Stimulated activated CD4-positive, alpha-beta T cell treated with anti-CD3 and anti-CD28 coated beads, TNF-alpha, amount 100 ng/mL, for 1 hour (primary cell): ENCODE results near the gene DNER.
"Not testable (repeated sequence)": the region's sequence is repeated elsewhere in the genome, so short reads cannot be mapped to it uniquely, and the experiment has no call there.

Experiments used
- DNase-seq, 3 donors: peaks; one replicate each; pipeline ENCODE4 v3.0.0-alpha.2; 2020; ENCODE audit warnings: low read depth in 3 of 3, low spot score in 1 of 3

Gene DNER

GRCh38 chr2:229408356-229408755, 306.0 kb downstream of the DNER start:
- DNase-seq, result no peak

GRCh38 chr2:229407170-229407569, 307.2 kb downstream of the DNER start:
- DNase-seq, result no peak

GRCh38 chr2:229405796-229406195, 308.6 kb downstream of the DNER start:
- DNase-seq, result no peak

GRCh38 chr2:229403296-229403695, 311.1 kb downstream of the DNER start:
- no peak for DNase-seq

- DNase-seq, result no peak
These were observed 313.0 kb downstream of the DNER start for GRCh38 chr2:229401171-229401865.

- DNase-seq, result no peak
These were observed 320.4 kb downstream of the DNER start for GRCh38 chr2:229393926-229394325.

- no peak for DNase-seq
These were observed 322.2 kb downstream of the DNER start for GRCh38 chr2:229392196-229392595.

- no peak for DNase-seq
These were observed 325.6 kb downstream of the DNER start for GRCh38 chr2:229388731-229389130.

- no peak for DNase-seq
These were observed 326.5 kb downstream of the DNER start for GRCh38 chr2:229387866-229388265.

GRCh38 chr2:229380101-229380625, 334.2 kb downstream of the DNER start:
- no peak for DNase-seq

- DNase-seq, result no peak
These were observed 336.0 kb downstream of the DNER start for GRCh38 chr2:229378386-229378785.

- DNase-seq, result no peak
These were observed 337.5 kb downstream of the DNER start for GRCh38 chr2:229376866-229377265.

- no peak for DNase-seq
These were observed 339.1 kb downstream of the DNER start for GRCh38 chr2:229375251-229375650.

GRCh38 chr2:229373311-229373710, 341.0 kb downstream of the DNER start:
- DNase-seq, result not testable (repeated sequence)

GRCh38 chr2:229372207-229372606, 342.1 kb downstream of the DNER start:
- DNase-seq, result no peak

GRCh38 chr2:229371086-229371485, 343.3 kb downstream of the DNER start:
- DNase-seq, result no peak

GRCh38 chr2:229370509-229370908, 343.8 kb downstream of the DNER start:
- DNase-seq, result no peak

GRCh38 chr2:229363185-229363814, 351.1 kb downstream of the DNER start:
- DNase-seq, result no peak

- DNase-seq, result no peak
These were observed 363.5 kb downstream of the DNER start for GRCh38 chr2:229350883-229351282.

- DNase-seq, result no peak
These were observed 364.1 kb downstream of the DNER start for GRCh38 chr2:229350117-229350805.

GRCh38 chr2:229348128-229348527, 366.2 kb downstream of the DNER start:
- no peak for DNase-seq
